ENCODE data around the gene LSS. TPM values are rescaled to one million over a fixed set of nuclear protein-coding genes. Genes with fewer than 3 reads are reported as not detected.

Gene LSS
- 91.0 TPM for total RNA-seq
- long read RNA-seq, full-length matches to known transcripts: 33 of 178 reads
- long read RNA-seq, partial matches to known transcripts: 101 of 178 reads
- long read RNA-seq, other reads (novel, unspliced or antisense): 44 of 178 reads

DNA sequence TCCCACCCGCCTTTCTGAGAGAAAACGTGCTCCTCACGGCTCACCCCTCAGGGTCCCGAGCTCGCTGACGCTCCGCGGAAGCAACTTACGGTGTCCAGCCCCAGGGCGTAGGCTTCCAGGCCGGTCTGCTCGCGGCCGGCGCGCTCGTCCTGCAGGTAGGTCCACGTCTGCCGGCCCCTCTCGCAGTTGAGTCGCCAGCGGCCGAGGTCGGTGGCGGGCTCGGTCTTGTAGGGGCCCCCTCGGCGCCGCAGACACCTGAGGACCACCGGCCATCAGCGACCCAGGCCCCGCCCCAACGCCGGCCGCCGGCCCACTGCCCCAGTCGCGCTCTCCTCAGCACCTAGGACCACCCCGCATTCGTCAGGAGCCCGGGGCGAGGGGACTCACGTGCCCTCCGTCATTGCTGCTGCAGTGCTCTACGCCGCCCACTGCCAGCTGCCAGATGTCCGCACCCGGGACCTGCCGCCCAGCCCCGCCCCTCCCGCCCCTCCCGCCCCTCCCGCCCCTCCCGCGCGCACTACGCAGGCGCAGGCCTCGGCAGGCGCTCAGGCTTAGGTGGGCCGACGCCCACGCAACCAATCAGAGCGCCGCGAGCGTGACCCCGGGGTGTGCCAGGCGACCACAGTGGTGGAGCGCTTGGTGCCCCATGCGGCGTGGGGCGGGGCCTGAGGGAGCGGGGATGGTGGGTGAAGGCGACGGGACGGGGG lies at the start of gene LSS:
TSS of gene LSS (minus strand) at position 430 of the 707 bp plus-strand sequence. CDS start at position 401, 29 bp downstream.
- peak; percentile 95 to 97 for ATAC-seq
- Histone ChIP-seq H3K27ac (peak within 1 kb of the TSS; percentile 85), H3K36me3 (peaks cover 13% of the 10 kb centered on the region), H3K4me3 (peak within 1 kb of the TSS; percentile 88), H3K4me1 (peaks cover 33% of the 10 kb centered on the region), H3K9me3 (no peaks in the 10 kb centered on the region), H3K27me3 (ENCODE audit: low read depth) (no peaks in the 10 kb centered on the region)
- peak; percentile 99 for DNase-seq
- intact Hi-C loops (cut with DNase I): no loop called here
- TF ChIP-seq, protein P1, sequence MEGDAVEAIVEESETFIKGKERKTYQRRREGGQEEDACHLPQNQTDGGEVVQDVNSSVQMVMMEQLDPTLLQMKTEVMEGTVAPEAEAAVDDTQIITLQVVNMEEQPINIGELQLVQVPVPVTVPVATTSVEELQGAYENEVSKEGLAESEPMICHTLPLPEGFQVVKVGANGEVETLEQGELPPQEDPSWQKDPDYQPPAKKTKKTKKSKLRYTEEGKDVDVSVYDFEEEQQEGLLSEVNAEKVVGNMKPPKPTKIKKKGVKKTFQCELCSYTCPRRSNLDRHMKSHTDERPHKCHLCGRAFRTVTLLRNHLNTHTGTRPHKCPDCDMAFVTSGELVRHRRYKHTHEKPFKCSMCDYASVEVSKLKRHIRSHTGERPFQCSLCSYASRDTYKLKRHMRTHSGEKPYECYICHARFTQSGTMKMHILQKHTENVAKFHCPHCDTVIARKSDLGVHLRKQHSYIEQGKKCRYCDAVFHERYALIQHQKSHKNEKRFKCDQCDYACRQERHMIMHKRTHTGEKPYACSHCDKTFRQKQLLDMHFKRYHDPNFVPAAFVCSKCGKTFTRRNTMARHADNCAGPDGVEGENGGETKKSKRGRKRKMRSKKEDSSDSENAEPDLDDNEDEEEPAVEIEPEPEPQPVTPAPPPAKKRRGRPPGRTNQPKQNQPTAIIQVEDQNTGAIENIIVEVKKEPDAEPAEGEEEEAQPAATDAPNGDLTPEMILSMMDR (IDR thresholded peaks at IDR 0.05): no peak

DNA sequence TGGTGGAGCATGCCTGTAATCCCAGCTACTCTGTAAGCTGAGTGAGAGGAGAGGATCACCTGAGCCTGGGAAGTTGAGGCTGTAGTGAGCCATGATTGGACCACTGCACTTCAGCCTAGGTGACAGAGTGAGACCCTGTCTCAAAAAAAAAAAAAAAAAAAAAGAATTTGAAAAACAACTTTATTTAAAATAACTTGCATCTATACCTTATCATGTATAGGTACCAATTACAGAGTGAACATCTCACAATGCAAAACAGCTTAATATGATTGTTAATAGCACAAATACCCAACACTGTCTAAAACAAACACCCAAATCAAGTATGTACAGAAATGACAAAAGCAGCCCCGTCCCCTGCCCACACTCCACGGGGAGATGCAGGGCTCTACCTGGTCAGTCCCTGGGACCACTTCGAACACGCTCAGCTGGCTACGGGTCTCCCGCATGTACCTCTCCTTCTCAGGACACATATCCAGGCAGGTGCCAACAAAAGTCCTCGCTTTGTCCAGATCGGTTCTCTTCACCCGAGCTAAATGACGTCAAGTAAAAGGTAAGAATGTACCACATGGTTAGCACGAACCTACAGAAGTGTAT lies 46.3 kb upstream of the LSS start:
- Histone ChIP-seq H3K9me3 (no peaks in the 10 kb centered on the region), H3K27ac (no peak overlapping the region), H3K36me3 (peaks cover 100% of the 10 kb centered on the region), H3K4me3 (no peak overlapping the region), H3K27me3 (ENCODE audit: low read depth) (no peaks in the 10 kb centered on the region), H3K4me1 (no peaks in the 10 kb centered on the region)
- intact Hi-C loops (cut with DNase I): no loop called here
- TF ChIP-seq, protein P1 (IDR thresholded peaks at IDR 0.05): no peak
- ATAC-seq (no peak), DNase-seq (no peak)

GRCh38 chr21:46273341-46273740 lies 44.8 kb upstream of the LSS start:
- no peak for DNase-seq
- intact Hi-C loops (cut with DNase I): no loop called here
- Histone ChIP-seq H3K27ac (no peak overlapping the region), H3K36me3 (peaks cover 100% of the 10 kb centered on the region), H3K4me3 (no peak overlapping the region), H3K27me3 (ENCODE audit: low read depth) (no peaks in the 10 kb centered on the region), H3K4me1 (no peaks in the 10 kb centered on the region), H3K9me3 (no peaks in the 10 kb centered on the region)
- TF ChIP-seq, protein P1 (IDR thresholded peaks at IDR 0.05): no peak
- ATAC-seq: no peak

GRCh38 chr21:46269466-46269865 lies 40.9 kb upstream of the LSS start:
- no peak for DNase-seq
- TF ChIP-seq, protein P1 (IDR thresholded peaks at IDR 0.05): no peak
- intact Hi-C loops (cut with DNase I): no loop called here
- no peak for ATAC-seq
- H3K4me3 ChIP-seq: no peak overlapping the region
- H3K27ac ChIP-seq: no peak overlapping the region
- H3K27me3 ChIP-seq (ENCODE audit: low read depth): no peaks in the 10 kb centered on the region
- H3K9me3 ChIP-seq: no peaks in the 10 kb centered on the region
- peaks cover 100% of the 10 kb centered on the region for H3K36me3 ChIP-seq
- no peaks in the 10 kb centered on the region for H3K4me1 ChIP-seq

DNA sequence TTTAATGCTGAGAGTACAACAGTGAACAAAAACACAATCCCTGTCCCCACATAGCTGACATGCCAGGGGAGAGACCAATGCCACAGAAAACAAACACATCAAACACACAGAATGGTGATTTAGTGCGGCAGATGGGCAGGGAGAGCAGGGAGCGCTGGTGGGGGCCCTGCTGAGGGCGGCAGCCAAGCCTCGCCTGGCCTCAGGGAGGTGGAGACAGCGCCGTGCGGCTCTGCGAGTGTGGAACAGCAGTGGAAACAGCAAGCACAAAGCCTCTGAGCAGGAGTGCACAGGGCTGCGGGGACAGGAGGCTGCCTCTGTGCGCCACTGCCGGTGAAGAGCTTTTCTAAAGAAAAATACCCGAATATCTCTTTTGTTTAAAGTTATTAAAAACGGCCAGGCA lies 39.8 kb upstream of the LSS start:
- TF ChIP-seq, protein P1 (IDR thresholded peaks at IDR 0.05): no peak
- no peak for DNase-seq
- no peak overlapping the region for H3K4me3 ChIP-seq
- H3K4me1 ChIP-seq: no peaks in the 10 kb centered on the region
- ATAC-seq: no peak
- H3K36me3 ChIP-seq: peaks cover 100% of the 10 kb centered on the region
- H3K27ac ChIP-seq: no peak overlapping the region
- H3K27me3 ChIP-seq (ENCODE audit: low read depth): no peaks in the 10 kb centered on the region
- H3K9me3 ChIP-seq: no peaks in the 10 kb centered on the region
- intact Hi-C loops (cut with DNase I): no loop called here
